OCI-LY3 (cell line): Measurements from ENCODE around the gene ZNF326.

ENCODE experiments used
- EZH2phosphoT487 ChIP-seq: fragments of 200-600 bp; shearing (Covaris generic); IDR thresholded peaks from 2 replicates; pipeline ENCODE4 v1.6.1; 2018; ENCODE audit warnings: antibody characterized with exemption, mixed run types, low read depth
- TF ChIP-seq, protein P1 (sequence below): fragments of 200-600, 300-600 bp; sonication (generic); IDR thresholded peaks from 2 replicates; pipeline ENCODE4 v1.5.1; 2014; ENCODE audit warnings: antibody characterized with exemption, low read length, low read depth

DNA sequence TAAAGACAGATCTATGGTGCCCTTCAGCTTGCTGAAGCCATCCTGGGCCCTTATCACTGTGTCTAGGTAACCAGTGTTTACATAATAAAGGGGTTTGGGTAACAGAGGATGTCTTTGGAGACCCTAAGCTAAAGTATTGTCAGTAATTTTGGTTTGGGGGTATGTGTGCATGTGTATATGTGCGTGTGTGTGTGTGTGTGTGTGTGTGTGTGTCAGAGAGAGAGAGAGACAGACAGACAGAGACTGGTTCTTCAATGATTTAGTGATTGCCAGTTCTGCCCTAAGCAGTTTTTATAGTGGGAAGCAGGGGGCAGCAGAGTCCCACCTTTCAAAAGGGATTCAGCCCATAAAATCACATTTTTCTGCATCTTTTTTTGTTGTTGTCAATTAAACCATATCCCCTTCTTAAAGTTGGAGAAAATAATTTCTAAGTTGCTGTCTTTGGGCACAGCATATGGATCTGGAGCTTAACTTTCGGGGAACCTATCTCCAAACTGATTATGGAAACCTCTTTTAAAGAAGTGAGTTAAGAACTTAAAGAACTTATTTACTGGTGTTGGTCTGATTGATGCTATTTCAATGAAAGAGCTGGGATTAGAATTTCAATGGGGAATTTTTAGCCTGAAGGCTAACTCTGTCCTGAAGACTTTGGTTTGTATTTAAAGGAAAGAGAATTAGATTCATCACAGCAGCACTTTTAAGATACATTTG lies 51.1 kb downstream of the ZNF326 start:
- TF ChIP-seq, protein P1, sequence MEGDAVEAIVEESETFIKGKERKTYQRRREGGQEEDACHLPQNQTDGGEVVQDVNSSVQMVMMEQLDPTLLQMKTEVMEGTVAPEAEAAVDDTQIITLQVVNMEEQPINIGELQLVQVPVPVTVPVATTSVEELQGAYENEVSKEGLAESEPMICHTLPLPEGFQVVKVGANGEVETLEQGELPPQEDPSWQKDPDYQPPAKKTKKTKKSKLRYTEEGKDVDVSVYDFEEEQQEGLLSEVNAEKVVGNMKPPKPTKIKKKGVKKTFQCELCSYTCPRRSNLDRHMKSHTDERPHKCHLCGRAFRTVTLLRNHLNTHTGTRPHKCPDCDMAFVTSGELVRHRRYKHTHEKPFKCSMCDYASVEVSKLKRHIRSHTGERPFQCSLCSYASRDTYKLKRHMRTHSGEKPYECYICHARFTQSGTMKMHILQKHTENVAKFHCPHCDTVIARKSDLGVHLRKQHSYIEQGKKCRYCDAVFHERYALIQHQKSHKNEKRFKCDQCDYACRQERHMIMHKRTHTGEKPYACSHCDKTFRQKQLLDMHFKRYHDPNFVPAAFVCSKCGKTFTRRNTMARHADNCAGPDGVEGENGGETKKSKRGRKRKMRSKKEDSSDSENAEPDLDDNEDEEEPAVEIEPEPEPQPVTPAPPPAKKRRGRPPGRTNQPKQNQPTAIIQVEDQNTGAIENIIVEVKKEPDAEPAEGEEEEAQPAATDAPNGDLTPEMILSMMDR = peak; percentile 63
- no peak for TF ChIP-seq EZH2phosphoT487
